WTC11 (cell line): ENCODE data around the gene EFHD1. TPM values are rescaled to one million over a fixed set of nuclear protein-coding genes. Genes with fewer than 3 reads are reported as not detected.

Experiments
- ATAC-seq: fragments of 200-7000 bp; cut with Tn5 transposase; 2 replicates; pipeline ENCODE4 v1.10.0; 2021; ENCODE audit warnings: mild to moderate bottlenecking, moderate library complexity
- CTCF ChIA-PET: fragments of 300-600 bp; sonication (Branson Sonifier 250); formaldehyde crosslinking; loops from one replicate; lab custom pipeline; 2021; ENCODE audit warnings: antibody characterized with exemption; lab: Charles Lee
- POLR2A ChIA-PET: fragments of 350-600 bp; sonication (Branson Sonifier 250); formaldehyde crosslinking; loops from one replicate; lab custom pipeline; 2021; ENCODE audit warnings: antibody characterized with exemption; lab: Charles Lee
- DNase-seq: peaks from one replicate; pipeline ENCODE4 v3.0.0; 2021; ENCODE audit warnings: low spot score
- H3K27ac Mint-ChIP-seq: 2 replicates; pipeline ENCODE4 v1.8.0; 2021; ENCODE audit warnings: mixed read lengths
- H3K27me3 Mint-ChIP-seq: 2 replicates; pipeline ENCODE4 v1.8.0; 2021; ENCODE audit warnings: low read depth, mild to moderate bottlenecking, moderate library complexity, mixed read lengths
- H3K36me3 Mint-ChIP-seq: 2 replicates; pipeline ENCODE4 v1.8.0; 2021; ENCODE audit warnings: mixed read lengths
- H3K4me1 Mint-ChIP-seq: 2 replicates; pipeline ENCODE4 v1.8.0; 2022; ENCODE audit warnings: mixed read lengths
- H3K4me3 Mint-ChIP-seq: 2 replicates; pipeline ENCODE4 v1.8.0; 2021; ENCODE audit warnings: mild to moderate bottlenecking, moderate library complexity, mixed read lengths
- H3K9me3 Mint-ChIP-seq: 2 replicates; pipeline ENCODE4 v1.8.0; 2021; ENCODE audit warnings: mixed read lengths
- EMX1 ChIP-seq: fragments of 250-450 bp; sonication (Bioruptor Pico); IDR thresholded peaks from 2 replicates; pipeline ENCODE4 v1.8.0; 2021; ENCODE audit warnings: mild to moderate bottlenecking
- GABPB1 ChIP-seq: sonication (generic); formaldehyde crosslinking; IDR thresholded peaks from 2 replicates; pipeline ENCODE4 v1.8.1; 2023; ENCODE audit warnings: mild to moderate bottlenecking, missing genetic modification reagents
- GRHL2 ChIP-seq: fragments of 250-450 bp; sonication (Bioruptor Pico); IDR thresholded peaks from 2 replicates; pipeline ENCODE4 v1.8.0; 2022; ENCODE audit warnings: mild to moderate bottlenecking, moderate library complexity; ENCODE audit not compliant: insufficient replicate concordance, severe bottlenecking
- IRF2 ChIP-seq: sonication (generic); formaldehyde crosslinking; IDR thresholded peaks from 2 replicates; pipeline ENCODE4 v1.8.0; 2022; ENCODE audit warnings: low read depth, missing genetic modification reagents, borderline replicate concordance
- JUN ChIP-seq: sonication (generic); formaldehyde crosslinking; IDR thresholded peaks from 2 replicates; pipeline ENCODE4 v1.8.0; 2023; ENCODE audit warnings: mild to moderate bottlenecking, missing genetic modification reagents
- MYBL2 ChIP-seq: sonication (generic); formaldehyde crosslinking; IDR thresholded peaks from 2 replicates; pipeline ENCODE4 v1.8.1; 2023; ENCODE audit warnings: mild to moderate bottlenecking, moderate library complexity, missing genetic modification reagents
- NFE2L1 ChIP-seq: sonication (generic); formaldehyde crosslinking; IDR thresholded peaks from 2 replicates; pipeline ENCODE4 v1.8.1; 2023; ENCODE audit warnings: missing genetic modification reagents
- TEAD4 ChIP-seq: sonication (generic); formaldehyde crosslinking; IDR thresholded peaks from 2 replicates; pipeline ENCODE4 v1.8.0; 2022; ENCODE audit warnings: mild to moderate bottlenecking, missing genetic modification reagents
- ZNF121 ChIP-seq: sonication (generic); formaldehyde crosslinking; IDR thresholded peaks from 2 replicates; pipeline ENCODE4 v1.8.0; 2023; ENCODE audit warnings: missing genetic modification reagents
- ZNF263 ChIP-seq: sonication (generic); formaldehyde crosslinking; IDR thresholded peaks from 2 replicates; pipeline ENCODE4 v1.8.1; 2022; ENCODE audit warnings: low read depth, mild to moderate bottlenecking, moderate library complexity, missing genetic modification reagents
- ZNF317 ChIP-seq: sonication (generic); formaldehyde crosslinking; IDR thresholded peaks from 2 replicates; pipeline ENCODE4 v1.8.1; 2023; ENCODE audit warnings: low read depth, mild to moderate bottlenecking, moderate library complexity, missing genetic modification reagents, borderline replicate concordance
- ZNF671 ChIP-seq: fragments of 250-450 bp; sonication (Bioruptor Pico); IDR thresholded peaks from 2 replicates; pipeline ENCODE4 v1.8.0; 2021; ENCODE audit warnings: mild to moderate bottlenecking
- total RNA-seq: library from RNA; stranded (reverse); gene quantifications from 3 replicates; pipeline ENCODE4 v1.2.3, GENCODE V29; 2021
- TF ChIP-seq, protein P1 (sequence below): sonication (generic); formaldehyde crosslinking; IDR thresholded peaks from 2 replicates; pipeline ENCODE4 v1.8.0; 2023; ENCODE audit warnings: mild to moderate bottlenecking, missing genetic modification reagents
- TF ChIP-seq, protein P2 (sequence below): sonication (generic); formaldehyde crosslinking; conservative IDR thresholded peaks from 2 replicates; pipeline ENCODE4 v1.8.1; 2023; ENCODE audit warnings: mild to moderate bottlenecking, low read depth, missing genetic modification reagents, moderate library complexity
- TF ChIP-seq, protein P3 (sequence below): sonication (generic); formaldehyde crosslinking; IDR thresholded peaks from 2 replicates; pipeline ENCODE4 v1.8.1; 2022; ENCODE audit warnings: low read depth, mild to moderate bottlenecking, moderate library complexity, missing genetic modification reagents, borderline replicate concordance
- TF ChIP-seq, protein P4 (sequence below): sonication (generic); formaldehyde crosslinking; IDR thresholded peaks from 2 replicates; pipeline ENCODE4 v1.8.1; 2023; ENCODE audit warnings: mild to moderate bottlenecking, missing genetic modification reagents, moderate library complexity
- TF ChIP-seq, protein P5 (sequence below): sonication (generic); formaldehyde crosslinking; IDR thresholded peaks from 2 replicates; pipeline ENCODE4 v1.8.0; 2022; ENCODE audit warnings: mild to moderate bottlenecking, missing genetic modification reagents
- TF ChIP-seq, protein P6 (sequence below): fragments of 250-450 bp; sonication (Bioruptor Pico); IDR thresholded peaks from 2 replicates; pipeline ENCODE4 v1.8.0; 2021; ENCODE audit warnings: mild to moderate bottlenecking
- TF ChIP-seq, protein P7 (sequence below): fragments of 250-450 bp; sonication (Bioruptor Pico); IDR thresholded peaks from 2 replicates; pipeline ENCODE4 v2.1.2; 2022; ENCODE audit warnings: mild to moderate bottlenecking, moderate library complexity
- TF ChIP-seq, protein P8 (sequence below): fragments of 250-450 bp; sonication (Bioruptor Pico); conservative IDR thresholded peaks from 2 replicates; pipeline ENCODE4 v1.9.0; 2021; ENCODE audit warnings: mild to moderate bottlenecking

The EFHD1 gene
- total RNA-seq, 1 experiment from 2014 or later: 6.1 TPM

DNA sequence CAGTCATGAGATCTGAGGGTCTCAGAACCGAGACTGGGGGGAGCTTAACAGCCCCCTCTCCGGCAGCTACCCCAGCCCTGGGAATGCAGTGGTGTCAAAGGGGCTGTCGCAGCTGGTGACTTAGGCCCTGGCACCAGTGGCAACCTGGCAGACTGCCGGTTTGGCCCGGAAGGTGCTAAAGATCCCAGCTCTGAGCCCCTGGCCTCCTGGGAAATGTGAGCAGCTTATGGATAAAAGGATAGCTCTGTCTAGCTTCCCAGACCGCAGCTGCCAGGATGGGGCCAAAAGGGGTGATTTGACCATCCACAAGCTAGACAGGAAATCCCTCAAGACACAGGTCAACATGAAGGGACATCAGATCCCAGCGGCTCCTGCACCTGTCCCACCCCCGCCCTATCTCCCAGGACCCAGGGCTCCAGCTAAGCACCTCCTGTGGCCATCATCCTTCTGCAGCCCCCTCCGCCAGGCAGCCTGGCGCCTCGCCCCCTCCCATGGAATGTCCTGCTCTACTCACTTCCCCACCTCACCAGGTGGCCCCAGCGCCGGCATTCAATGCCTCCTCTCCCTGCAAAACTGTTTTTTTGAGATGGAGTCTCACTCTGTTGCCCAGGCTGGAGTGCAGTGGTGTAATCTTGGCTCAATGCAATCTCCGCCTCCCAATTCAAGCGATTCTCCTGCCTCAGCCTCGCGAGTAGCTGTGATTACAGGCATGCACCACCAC, 33.2 kb upstream of the EFHD1 start:
- Mint-ChIP-seq H3K4me3 (no peak overlapping the region), H3K36me3 (no peaks in the 10 kb centered on the region), H3K27ac (no peak overlapping the region), H3K4me1 (0 out of 2 replicates have a peak, but pooled peaks cover 2% of the 10 kb centered on the region), H3K9me3 (peaks cover 5% of the 10 kb centered on the region), H3K27me3 (no peaks in the 10 kb centered on the region; the same call in 1 of the 2 replicates)
- DNase-seq (no peak), ATAC-seq (peak; percentile 60)
- POLR2A ChIA-PET: no interaction called here
- CTCF ChIA-PET: interaction anchor here (0.8 to 1.9 kb wide), 3 partner anchors 10 to 429 kb away, joined by 3 to 6 read pairs (median 3); no protein-coding TSS in a partner anchor
- TF ChIP-seq GRHL2 (CRISPR knock-in tag): no peak
- peak; percentile 90 for TF ChIP-seq ZNF121 (CRISPR knock-in tag)
- TF ChIP-seq NFE2L1 (CRISPR knock-in tag): no peak
- TF ChIP-seq GABPB1 (CRISPR knock-in tag): no peak

DNA sequence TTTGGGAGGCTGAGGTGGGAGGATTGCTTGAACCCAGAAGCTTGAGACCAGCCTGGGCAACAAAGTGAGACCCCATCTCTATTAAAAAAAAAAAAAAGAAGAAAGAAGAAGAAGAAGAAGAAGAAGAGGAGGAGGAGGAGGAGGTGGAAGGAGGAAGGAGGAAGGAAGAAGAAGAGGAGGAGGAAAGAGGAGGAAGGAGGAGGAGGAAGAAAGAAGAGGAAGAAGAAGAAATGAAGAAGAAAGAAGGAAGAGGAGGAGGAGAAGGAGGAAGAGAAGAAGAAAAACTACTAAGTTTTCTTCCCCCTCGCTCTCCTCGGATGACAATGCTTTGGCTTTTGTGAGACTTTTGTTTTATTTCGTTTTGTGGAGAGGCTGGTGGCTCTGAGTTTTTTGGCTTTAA, 30.1 kb upstream of the EFHD1 start:
- ATAC-seq (no peak), DNase-seq (no peak)
- Mint-ChIP-seq H3K9me3 (no peaks in the 10 kb centered on the region), H3K4me3 (no peak overlapping the region), H3K27ac (no peak overlapping the region), H3K27me3 (no peaks in the 10 kb centered on the region; the same call in 1 of the 2 replicates), H3K36me3 (no peaks in the 10 kb centered on the region), H3K4me1 (0 out of 2 replicates have a peak, but pooled peaks cover 2% of the 10 kb centered on the region)
- TF ChIP-seq IRF2 (CRISPR knock-in tag) (no peak), ZNF263 (no peak), EMX1 (CRISPR knock-in tag) (no peak), ZNF317 (no peak), TEAD4 (no peak), JUN (no peak), ZNF671 (CRISPR knock-in tag) (no peak), MYBL2 (no peak)
- TF ChIP-seq, protein P1, sequence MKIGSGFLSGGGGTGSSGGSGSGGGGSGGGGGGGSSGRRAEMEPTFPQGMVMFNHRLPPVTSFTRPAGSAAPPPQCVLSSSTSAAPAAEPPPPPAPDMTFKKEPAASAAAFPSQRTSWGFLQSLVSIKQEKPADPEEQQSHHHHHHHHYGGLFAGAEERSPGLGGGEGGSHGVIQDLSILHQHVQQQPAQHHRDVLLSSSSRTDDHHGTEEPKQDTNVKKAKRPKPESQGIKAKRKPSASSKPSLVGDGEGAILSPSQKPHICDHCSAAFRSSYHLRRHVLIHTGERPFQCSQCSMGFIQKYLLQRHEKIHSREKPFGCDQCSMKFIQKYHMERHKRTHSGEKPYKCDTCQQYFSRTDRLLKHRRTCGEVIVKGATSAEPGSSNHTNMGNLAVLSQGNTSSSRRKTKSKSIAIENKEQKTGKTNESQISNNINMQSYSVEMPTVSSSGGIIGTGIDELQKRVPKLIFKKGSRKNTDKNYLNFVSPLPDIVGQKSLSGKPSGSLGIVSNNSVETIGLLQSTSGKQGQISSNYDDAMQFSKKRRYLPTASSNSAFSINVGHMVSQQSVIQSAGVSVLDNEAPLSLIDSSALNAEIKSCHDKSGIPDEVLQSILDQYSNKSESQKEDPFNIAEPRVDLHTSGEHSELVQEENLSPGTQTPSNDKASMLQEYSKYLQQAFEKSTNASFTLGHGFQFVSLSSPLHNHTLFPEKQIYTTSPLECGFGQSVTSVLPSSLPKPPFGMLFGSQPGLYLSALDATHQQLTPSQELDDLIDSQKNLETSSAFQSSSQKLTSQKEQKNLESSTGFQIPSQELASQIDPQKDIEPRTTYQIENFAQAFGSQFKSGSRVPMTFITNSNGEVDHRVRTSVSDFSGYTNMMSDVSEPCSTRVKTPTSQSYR: no peak
- TF ChIP-seq, protein P2, sequence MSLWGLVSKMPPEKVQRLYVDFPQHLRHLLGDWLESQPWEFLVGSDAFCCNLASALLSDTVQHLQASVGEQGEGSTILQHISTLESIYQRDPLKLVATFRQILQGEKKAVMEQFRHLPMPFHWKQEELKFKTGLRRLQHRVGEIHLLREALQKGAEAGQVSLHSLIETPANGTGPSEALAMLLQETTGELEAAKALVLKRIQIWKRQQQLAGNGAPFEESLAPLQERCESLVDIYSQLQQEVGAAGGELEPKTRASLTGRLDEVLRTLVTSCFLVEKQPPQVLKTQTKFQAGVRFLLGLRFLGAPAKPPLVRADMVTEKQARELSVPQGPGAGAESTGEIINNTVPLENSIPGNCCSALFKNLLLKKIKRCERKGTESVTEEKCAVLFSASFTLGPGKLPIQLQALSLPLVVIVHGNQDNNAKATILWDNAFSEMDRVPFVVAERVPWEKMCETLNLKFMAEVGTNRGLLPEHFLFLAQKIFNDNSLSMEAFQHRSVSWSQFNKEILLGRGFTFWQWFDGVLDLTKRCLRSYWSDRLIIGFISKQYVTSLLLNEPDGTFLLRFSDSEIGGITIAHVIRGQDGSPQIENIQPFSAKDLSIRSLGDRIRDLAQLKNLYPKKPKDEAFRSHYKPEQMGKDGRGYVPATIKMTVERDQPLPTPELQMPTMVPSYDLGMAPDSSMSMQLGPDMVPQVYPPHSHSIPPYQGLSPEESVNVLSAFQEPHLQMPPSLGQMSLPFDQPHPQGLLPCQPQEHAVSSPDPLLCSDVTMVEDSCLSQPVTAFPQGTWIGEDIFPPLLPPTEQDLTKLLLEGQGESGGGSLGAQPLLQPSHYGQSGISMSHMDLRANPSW (CRISPR knock-in tag): no peak
- TF ChIP-seq, protein P3, sequence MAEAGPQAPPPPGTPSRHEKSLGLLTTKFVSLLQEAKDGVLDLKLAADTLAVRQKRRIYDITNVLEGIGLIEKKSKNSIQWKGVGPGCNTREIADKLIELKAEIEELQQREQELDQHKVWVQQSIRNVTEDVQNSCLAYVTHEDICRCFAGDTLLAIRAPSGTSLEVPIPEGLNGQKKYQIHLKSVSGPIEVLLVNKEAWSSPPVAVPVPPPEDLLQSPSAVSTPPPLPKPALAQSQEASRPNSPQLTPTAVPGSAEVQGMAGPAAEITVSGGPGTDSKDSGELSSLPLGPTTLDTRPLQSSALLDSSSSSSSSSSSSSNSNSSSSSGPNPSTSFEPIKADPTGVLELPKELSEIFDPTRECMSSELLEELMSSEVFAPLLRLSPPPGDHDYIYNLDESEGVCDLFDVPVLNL (CRISPR knock-in tag): no peak
- TF ChIP-seq, protein P4, sequence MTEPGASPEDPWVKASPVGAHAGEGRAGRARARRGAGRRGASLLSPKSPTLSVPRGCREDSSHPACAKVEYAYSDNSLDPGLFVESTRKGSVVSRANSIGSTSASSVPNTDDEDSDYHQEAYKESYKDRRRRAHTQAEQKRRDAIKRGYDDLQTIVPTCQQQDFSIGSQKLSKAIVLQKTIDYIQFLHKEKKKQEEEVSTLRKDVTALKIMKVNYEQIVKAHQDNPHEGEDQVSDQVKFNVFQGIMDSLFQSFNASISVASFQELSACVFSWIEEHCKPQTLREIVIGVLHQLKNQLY (CRISPR knock-in tag): no peak
- TF ChIP-seq, protein P5, sequence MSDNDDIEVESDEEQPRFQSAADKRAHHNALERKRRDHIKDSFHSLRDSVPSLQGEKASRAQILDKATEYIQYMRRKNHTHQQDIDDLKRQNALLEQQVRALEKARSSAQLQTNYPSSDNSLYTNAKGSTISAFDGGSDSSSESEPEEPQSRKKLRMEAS (CRISPR knock-in tag): no peak
- TF ChIP-seq, protein P6, sequence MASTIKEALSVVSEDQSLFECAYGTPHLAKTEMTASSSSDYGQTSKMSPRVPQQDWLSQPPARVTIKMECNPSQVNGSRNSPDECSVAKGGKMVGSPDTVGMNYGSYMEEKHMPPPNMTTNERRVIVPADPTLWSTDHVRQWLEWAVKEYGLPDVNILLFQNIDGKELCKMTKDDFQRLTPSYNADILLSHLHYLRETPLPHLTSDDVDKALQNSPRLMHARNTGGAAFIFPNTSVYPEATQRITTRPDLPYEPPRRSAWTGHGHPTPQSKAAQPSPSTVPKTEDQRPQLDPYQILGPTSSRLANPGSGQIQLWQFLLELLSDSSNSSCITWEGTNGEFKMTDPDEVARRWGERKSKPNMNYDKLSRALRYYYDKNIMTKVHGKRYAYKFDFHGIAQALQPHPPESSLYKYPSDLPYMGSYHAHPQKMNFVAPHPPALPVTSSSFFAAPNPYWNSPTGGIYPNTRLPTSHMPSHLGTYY (CRISPR knock-in tag): no peak
- TF ChIP-seq, protein P7, sequence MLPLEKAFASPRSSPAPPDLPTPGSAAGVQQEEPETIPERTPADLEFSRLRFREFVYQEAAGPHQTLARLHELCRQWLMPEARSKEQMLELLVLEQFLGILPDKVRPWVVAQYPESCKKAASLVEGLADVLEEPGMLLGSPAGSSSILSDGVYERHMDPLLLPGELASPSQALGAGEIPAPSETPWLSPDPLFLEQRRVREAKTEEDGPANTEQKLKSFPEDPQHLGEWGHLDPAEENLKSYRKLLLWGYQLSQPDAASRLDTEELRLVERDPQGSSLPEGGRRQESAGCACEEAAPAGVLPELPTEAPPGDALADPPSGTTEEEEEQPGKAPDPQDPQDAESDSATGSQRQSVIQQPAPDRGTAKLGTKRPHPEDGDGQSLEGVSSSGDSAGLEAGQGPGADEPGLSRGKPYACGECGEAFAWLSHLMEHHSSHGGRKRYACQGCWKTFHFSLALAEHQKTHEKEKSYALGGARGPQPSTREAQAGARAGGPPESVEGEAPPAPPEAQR: no peak
- TF ChIP-seq, protein P8, sequence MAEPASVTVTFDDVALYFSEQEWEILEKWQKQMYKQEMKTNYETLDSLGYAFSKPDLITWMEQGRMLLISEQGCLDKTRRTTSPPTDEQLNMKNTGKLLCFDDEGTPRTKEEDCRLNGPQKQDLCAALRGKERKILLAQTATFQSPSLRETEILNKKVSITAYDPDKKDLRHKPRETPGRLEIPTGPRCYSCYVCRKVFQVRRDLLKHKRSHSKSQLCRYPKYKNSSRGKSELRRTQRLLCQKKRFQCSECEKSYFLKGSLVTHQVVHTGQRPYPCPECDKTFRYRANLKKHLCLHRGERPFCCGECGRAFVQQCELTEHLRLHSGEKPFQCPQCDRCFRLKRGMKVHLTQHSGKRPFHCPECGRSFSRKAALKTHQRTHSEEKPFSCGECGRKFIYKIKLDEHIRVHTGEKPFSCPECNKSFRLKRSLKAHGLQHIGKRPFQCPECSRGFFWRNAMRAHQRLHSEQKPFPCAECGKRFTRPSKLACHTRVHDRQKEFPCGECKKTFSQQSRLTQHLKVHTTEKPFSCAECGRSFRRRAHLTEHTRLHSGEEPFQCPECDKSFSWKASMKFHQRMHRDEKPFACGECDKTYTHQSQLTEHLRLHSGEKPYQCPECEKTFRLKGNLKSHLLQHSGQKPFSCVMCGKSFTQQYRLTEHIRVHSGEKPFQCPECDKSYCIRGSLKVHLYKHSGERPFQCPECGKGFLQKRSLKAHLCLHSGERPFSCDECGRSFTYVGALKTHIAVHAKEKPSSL (CRISPR knock-in tag): no peak
- POLR2A ChIA-PET: no interaction called here
- CTCF ChIA-PET: interaction anchor here (0.6 to 1.4 kb wide), 2 partner anchors 9 to 1867 kb away, joined by 3 read pairs; no protein-coding TSS in a partner anchor
